Uterus (tissue), 4 donors: Measurements from ENCODE around the gene MLC1. TPM values are rescaled to one million over a fixed set of nuclear protein-coding genes. Genes with fewer than 3 reads are reported as not detected.

Experiments used
- DNase-seq, 2 donors: peaks; one replicate each; pipeline ENCODE4 v3.0.0-alpha.2; 2019 to 2020
- H3K27ac ChIP-seq, 2 donors: fragments of 200-600 bp; sonication (generic); 1 replicate in 1 of 2; 2 replicates in 1 of 2; pipeline ENCODE4 v1.5.1; 2016 to 2018
- H3K27me3 ChIP-seq, 2 donors: fragments of 200-600 bp; sonication (generic); one replicate each; pipeline ENCODE4 v1.5.1; 2018 to 2019; ENCODE audit warnings: control low read depth in 1 of 2
- H3K36me3 ChIP-seq, 2 donors: fragments of 200-600 bp; sonication (generic); one replicate each; pipeline ENCODE4 v1.5.1; 2019; ENCODE audit warnings: control low read depth in 1 of 2
- H3K4me1 ChIP-seq, 2 donors: fragments of 200-600 bp; sonication (generic); one replicate each; pipeline ENCODE4 v1.5.1; 2018 to 2019; ENCODE audit warnings: control low read depth in 1 of 2
- H3K4me3 ChIP-seq, 2 donors: fragments of 200-600 bp; sonication (generic); 1 replicate in 1 of 2; 2 replicates in 1 of 2; pipeline ENCODE4 v1.5.1; 2018 to 2019; ENCODE audit warnings: mild to moderate bottlenecking in 1 of 2
- H3K9me3 ChIP-seq, 2 donors: fragments of 200-600 bp; sonication (generic); one replicate each; pipeline ENCODE4 v1.5.1; 2019; ENCODE audit warnings: control low read depth in 1 of 2
- POLR2A ChIP-seq, 2 donors: fragments of 450-650 bp; IDR thresholded peaks; one replicate each; pipeline ENCODE4 v1.6.1; 2016; ENCODE audit warnings: antibody characterized with exemption in 2 of 2, mild to moderate bottlenecking in 1 of 2, moderate library complexity in 1 of 2
- intact Hi-C: fragments of 100-400 bp; cut with DNase I; formaldehyde crosslinking; loops from one replicate; pipeline ENCODE4 v1.15.1; 2023; ENCODE audit warnings: low total_unique reads
- total RNA-seq, 4 donors: library from RNA; depleted of rRNA in 3 of 4; stranded (reverse); fragments of >200 nt in 3 of 4; gene quantifications; one replicate each; pipeline versions ENCODE4 v1.1.0 to v1.2.4, GENCODE V29; 2014 to 2023
- TF ChIP-seq, protein P1 (sequence below), 4 experiments: fragments of 200-600 bp in 2 of 4; fragments of 450-650 bp in 2 of 4; sonication (generic) in 2 of 4; IDR thresholded peaks; one replicate each; pipeline ENCODE4 v1.5.1; 2016 to 2019; ENCODE audit warnings: antibody characterized with exemption in 4 of 4, mild to moderate bottlenecking in 2 of 4, moderate library complexity in 1 of 4
- donor health status: DM: yes; HTN: yes; CAD: no.

MLC1 gene
- total RNA-seq, 4 donors from 2014 or later, result 0.29 to 1.9 (median 0.40) TPM; not detected in 1

DNA sequence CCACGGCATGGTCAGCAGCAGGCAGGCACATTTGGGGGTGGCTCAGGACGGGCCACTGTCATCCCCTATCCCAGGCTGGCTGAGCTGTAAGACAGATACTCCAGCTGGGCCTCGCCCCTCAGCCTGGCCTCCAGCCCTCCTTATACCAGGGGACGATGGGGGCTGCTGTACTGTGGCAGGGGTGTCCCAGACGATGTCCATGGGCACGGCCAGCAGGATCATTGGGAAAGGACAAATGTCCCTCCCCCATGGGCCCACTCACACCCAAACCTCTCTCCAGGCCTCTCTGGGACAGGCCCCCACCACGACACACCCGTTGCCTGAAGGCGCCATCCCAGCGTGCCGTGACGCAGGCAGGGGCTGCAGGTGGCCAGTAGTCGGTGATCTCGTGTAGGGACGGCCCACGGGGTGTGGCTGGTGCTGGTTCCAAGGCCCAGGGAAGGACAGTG is 71.1 kb downstream of the MLC1 start:
- Histone ChIP-seq H3K4me3 (no peak overlapping the region), H3K36me3 (no peaks in the 10 kb centered on the region), H3K4me1 (peaks cover 0 to 11% of the 10 kb centered on the region in 2 donors), H3K27me3 (peaks cover 24 to 33% of the 10 kb centered on the region in 2 donors), H3K27ac (no peak overlapping the region), H3K9me3 (no peaks in the 10 kb centered on the region)
- intact Hi-C loops, result no loop called here
- no peak for DNase-seq
- no peak for TF ChIP-seq POLR2A (IDR thresholded peaks at IDR 0.05)
- TF ChIP-seq, protein P1, sequence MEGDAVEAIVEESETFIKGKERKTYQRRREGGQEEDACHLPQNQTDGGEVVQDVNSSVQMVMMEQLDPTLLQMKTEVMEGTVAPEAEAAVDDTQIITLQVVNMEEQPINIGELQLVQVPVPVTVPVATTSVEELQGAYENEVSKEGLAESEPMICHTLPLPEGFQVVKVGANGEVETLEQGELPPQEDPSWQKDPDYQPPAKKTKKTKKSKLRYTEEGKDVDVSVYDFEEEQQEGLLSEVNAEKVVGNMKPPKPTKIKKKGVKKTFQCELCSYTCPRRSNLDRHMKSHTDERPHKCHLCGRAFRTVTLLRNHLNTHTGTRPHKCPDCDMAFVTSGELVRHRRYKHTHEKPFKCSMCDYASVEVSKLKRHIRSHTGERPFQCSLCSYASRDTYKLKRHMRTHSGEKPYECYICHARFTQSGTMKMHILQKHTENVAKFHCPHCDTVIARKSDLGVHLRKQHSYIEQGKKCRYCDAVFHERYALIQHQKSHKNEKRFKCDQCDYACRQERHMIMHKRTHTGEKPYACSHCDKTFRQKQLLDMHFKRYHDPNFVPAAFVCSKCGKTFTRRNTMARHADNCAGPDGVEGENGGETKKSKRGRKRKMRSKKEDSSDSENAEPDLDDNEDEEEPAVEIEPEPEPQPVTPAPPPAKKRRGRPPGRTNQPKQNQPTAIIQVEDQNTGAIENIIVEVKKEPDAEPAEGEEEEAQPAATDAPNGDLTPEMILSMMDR (IDR thresholded peaks at IDR 0.05), result no peak

DNA sequence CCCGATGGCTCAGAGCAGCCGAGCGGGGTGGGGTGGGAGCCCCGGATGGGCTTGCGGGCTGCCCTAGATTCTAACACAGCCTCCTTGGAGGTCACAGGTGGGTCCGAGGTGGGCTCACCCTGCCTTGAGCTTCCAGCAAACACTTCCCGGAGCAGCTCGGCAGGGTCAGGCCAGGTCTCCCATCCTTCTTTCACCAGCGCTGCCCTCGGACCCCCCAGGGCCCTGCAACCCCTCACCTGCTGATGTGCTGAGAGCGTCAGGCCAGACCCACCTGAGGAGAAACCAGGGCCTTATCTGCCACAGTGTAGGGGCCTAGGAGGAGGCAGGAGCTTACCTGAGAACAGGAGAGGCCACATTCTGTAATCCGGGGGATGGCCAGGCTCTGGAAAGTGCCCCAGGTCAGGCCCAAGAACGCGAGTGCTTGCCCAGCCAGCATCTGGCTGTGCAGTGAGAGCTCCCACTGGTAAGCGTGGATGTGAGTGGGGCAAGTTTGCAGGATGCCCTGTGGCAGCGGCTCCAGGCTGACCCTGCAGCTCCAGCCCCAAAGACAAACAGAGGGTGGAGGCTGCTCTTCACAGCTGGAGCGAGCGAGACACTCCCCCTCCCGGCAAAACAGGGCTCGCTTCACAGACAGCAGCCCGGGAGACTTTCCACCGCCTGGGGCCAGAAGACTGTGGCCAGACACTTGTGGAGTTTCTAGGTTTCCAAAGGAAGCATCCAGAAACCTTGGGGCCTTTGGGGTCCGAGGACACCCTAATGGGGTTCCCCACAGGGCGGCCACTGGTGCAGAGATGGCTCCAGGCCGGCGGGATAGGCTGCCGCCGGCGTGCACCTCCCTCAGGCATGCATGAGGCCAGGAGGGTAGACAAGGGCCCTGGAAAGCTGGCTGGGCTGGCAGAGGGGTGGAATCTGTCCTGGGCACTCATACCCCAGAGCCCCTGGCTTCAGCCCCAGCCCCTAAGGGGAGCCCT is 72.7 kb downstream of the MLC1 start, which contains the start of gene IL17REL:
IL17REL (minus strand) TSS at position 555 of the 971 bp plus-strand sequence; CDS start at position 436, 119 bp downstream.
- Histone ChIP-seq H3K36me3 (no peaks in the 10 kb centered on the region), H3K4me1 (peaks cover 0 to 11% of the 10 kb centered on the region in 2 donors), H3K27ac (no peak within 1 kb of the TSS), H3K4me3 (no peak within 1 kb of the TSS), H3K9me3 (no peaks in the 10 kb centered on the region), H3K27me3 (peaks cover 24 to 33% of the 10 kb centered on the region in 2 donors)
- no peak for TF ChIP-seq POLR2A (IDR thresholded peaks at IDR 0.05)
- TF ChIP-seq, protein P1 (IDR thresholded peaks at IDR 0.05), result peak in 3 of 4 experiments; percentile 11 to 31 (median 23)
- intact Hi-C loops, result no loop called here
- DNase-seq, result peak in 1 of 2 donors; percentile 34

DNA sequence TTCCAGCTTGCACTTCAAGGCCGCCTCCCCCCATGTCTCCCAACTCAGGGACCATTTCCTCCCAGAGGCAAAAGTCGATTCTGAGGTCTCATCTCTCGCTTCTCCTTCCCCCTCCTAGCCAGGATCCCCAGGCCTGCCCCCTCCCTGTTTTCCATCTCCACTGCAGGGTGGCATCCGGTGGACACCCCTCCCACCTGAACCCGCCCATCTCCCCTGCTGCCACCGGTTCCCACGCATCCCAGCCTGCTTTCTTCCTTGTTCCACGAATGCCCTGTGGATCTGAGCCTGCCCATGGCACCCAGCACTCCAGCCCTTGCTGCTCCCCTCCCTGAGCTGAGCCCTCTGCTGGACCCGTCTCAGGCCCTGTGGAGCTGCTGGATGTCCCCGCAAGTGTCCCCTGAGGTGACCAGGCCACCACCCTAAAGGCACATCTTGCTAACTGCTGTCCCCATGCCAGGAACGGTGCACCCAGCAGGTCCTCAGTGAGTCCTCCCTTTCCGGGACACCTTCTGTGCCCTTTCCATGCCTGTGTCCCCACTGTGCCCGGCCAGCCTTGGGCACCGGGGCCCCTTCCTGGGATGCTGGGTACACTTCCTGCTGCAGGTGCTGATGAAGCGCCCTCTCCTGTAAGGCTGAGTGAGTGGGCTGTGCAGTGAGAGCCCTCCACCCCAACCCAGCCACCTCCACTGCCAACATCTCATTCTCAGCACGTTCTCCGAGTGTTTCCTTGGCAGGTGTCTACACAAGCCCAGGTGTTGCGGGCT is 73.6 kb downstream of the MLC1 start:
- Histone ChIP-seq H3K36me3 (no peaks in the 10 kb centered on the region), H3K4me3 (no peak overlapping the region), H3K27me3 (peaks cover 24 to 33% of the 10 kb centered on the region in 2 donors), H3K9me3 (no peaks in the 10 kb centered on the region), H3K27ac (no peak overlapping the region), H3K4me1 (peaks cover 0 to 11% of the 10 kb centered on the region in 2 donors)
- DNase-seq, result no peak
- TF ChIP-seq, protein P1 (IDR thresholded peaks at IDR 0.05), result no peak
- TF ChIP-seq POLR2A (IDR thresholded peaks at IDR 0.05), result no peak
- intact Hi-C loops, result no loop called here

DNA sequence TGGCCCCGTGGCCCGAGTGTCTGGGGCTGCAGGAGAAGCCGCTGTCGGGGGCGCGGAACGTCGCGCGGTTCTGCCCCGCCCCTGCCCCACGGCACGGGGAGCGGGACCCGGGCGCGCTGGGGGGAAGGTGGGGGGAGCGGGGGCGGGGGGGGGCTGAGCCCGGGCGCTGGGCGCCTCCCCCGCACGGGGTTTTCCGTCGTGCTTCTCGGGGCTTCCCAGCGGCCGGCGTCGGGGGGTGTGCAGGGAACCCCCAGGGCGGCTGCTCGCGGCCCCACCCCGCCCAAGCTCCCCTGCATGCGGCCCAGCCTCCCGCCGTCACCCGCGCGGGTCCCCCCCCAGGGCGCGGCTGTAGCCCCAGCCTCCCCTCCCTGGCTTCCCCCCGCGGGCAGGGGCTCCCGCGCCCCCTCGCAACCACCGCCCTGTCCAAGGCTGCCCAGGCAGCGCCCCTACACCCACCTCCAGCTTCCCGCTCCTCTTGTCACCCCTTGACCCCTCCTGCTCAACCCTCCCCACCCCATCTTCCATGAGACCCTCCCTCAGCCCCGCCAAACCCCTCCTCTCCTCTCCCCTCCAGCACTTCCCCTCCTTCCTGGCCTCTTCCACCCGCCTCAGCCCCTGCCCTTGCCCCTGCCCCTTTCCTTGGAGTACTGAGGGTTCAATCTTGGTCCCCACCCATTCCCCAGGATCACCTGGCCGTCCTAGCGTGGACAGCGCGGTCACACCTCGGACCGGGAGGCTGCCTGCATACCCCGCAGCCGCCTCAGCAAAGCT is 74.4 kb downstream of the MLC1 start:
- Histone ChIP-seq H3K4me1 (peaks cover 0 to 11% of the 10 kb centered on the region in 2 donors), H3K27ac (no peak overlapping the region), H3K9me3 (no peaks in the 10 kb centered on the region), H3K27me3 (peaks cover 24 to 33% of the 10 kb centered on the region in 2 donors), H3K36me3 (no peaks in the 10 kb centered on the region), H3K4me3 (no peak overlapping the region)
- TF ChIP-seq POLR2A (IDR thresholded peaks at IDR 0.05), result no peak
- TF ChIP-seq, protein P1 (IDR thresholded peaks at IDR 0.05), result no peak
- intact Hi-C loops, result no loop called here
- no peak for DNase-seq
